Mammary epithelial cell (primary cell): ENCODE measurements around the gene GTF2F2.

Source experiments
- CTCF ChIP-seq, 2 donors: IDR thresholded peaks in 1 of 2; conservative IDR thresholded peaks in 1 of 2; 2 replicates each; pipeline ENCODE4 v1.5.1; 2011 to 2012; ENCODE audit warnings: inconsistent platforms in 2 of 2, low read length in 2 of 2, mild to moderate bottlenecking in 2 of 2, control low read depth in 1 of 2, low read depth in 1 of 2; ENCODE audit not compliant: insufficient read depth in 1 of 2; ENCODE audit errors: extremely low read depth in 1 of 2
- EZH2 ChIP-seq: IDR thresholded peaks from 2 replicates; pipeline ENCODE4 v1.6.1; 2012; ENCODE audit warnings: low read length, inconsistent platforms, borderline replicate concordance

GRCh38 chr13:45295536-45295935 is 175.2 kb downstream of the GTF2F2 start:
- no peak for TF ChIP-seq CTCF (conservative IDR thresholded peaks at IDR 0.05 in 1 of 2, IDR thresholded peaks at IDR 0.05 in 1 of 2; ENCODE audit: extremely low read depth in 1 of 2, insufficient read depth in 1 of 2, low read depth in 1 of 2, low read length in 2 of 2)
- TF ChIP-seq EZH2 = no peak
